Measurements from ENCODE around the gene COMP. TPM values are rescaled to one million over a fixed set of nuclear protein-coding genes. Genes with fewer than 3 reads are reported as not detected.

Gene COMP
- 0.90 TPM for total RNA-seq
- polyA plus RNA-seq, result 25.0 TPM

DNA sequence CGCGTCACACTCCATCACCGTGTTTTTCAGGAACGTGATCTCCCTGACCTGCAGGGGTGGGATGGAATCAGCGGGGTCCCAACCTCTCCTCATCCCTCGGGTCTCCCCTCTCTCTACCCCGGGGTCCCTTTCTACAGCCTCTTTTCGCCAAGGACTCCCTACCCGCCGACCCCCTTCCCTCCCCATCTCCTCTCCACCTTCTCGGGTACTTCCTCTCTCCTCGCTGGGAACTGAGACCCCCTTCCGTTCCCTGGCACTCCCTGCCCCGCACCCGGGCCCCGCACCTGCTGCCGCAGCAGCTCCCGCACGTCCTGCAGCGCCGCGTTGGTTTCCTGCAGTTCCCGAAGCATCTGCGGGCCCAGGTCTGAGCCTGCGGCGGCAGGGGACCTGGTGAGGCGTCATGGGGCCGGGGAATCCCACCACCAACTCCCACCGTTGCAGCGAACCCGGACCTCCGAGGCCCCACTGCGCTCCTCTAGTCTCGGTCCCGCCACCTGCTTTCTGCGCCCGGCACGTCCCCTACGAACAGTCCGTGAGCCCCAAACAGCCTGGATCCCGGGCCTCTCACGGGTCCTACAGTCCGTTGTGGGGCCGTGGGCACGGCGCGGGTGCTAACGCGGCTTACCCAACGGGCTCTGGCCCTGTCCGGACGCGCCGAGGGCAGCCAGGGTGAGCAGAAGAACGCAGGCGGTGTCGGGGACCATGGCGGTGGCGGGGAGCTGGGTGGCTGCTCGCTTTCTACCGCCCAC is at the start of gene COMP:
Gene COMP, minus strand, starts transcription at position 740 of the 749 bp plus-strand sequence. Its CDS starts 36 bp downstream, at position 704.
- Histone ChIP-seq H3K4me1 (ENCODE audit: insufficient read depth) (peaks cover 3% of the 10 kb centered on the region), H3K36me3 (ENCODE audit: insufficient read depth) (no peaks in the 10 kb centered on the region), H3K4me3 (ENCODE audit: low read depth, low read length) (peak within 1 kb of the TSS; percentile 23), H3K27ac (ENCODE audit: low read depth) (no peak within 1 kb of the TSS)
- WGBS, result 2% methylated on average over 61 of the region's 61 CpGs
- DNase-seq (ENCODE audit: extremely low spot score), result no peak

DNA sequence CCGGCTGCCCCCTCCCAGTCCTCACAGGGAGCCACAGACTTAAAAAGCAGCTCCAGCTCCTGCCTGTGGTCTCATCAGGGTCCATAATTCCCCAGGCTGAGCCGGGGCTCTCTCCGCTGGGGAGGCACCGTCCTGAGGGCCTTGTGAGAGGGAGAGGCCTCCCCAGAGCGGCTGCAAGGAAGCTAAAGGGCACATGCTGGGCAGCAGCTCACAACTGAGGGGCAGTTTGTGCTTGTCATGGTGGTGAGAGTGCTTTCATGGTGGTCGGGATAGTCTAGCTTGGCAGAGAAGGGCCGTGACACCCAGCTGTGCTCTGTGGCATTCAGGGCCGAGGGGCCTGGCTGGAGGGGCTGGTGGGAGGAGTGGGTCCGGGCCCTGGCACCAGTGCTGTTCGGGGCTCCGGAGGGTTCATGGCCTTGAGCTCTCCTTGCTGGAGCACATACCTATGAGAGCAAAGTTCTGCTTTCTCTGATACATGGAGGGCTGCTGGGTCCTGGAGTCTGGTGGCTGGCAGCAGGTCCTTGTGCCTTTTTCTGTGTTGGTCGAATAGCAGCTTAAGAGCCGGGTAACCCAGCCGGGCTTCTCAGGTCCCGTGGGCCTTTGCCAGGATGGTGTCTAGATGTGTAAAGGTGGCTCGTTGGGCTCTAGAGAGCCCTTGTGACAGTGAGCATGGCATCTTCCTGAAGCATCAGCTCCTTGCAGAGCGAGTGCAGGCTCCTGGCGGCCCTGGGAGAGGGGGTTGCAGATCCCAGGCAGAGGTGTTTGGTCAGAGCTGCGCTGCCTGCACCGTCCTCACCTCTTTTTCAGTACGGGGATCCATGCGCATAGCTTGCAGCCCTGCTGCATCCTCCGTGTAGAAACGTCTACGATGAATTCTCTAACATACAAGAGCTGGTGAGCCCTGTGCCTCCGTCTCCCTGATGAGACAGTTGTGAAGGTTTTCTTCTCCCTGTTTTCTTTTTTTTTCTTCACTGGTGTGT is 49.5 kb upstream of the COMP start:
- no peak overlapping the region for H3K27ac ChIP-seq (ENCODE audit: low read depth)
- H3K36me3 ChIP-seq (ENCODE audit: insufficient read depth), result no peaks in the 10 kb centered on the region
- DNase-seq (ENCODE audit: extremely low spot score), result no peak
- 82% methylated on average over 26 of the region's 26 CpGs for WGBS
- no peak overlapping the region for H3K4me3 ChIP-seq (ENCODE audit: low read depth, low read length)
- H3K4me1 ChIP-seq (ENCODE audit: insufficient read depth), result no peaks in the 10 kb centered on the region

DNA sequence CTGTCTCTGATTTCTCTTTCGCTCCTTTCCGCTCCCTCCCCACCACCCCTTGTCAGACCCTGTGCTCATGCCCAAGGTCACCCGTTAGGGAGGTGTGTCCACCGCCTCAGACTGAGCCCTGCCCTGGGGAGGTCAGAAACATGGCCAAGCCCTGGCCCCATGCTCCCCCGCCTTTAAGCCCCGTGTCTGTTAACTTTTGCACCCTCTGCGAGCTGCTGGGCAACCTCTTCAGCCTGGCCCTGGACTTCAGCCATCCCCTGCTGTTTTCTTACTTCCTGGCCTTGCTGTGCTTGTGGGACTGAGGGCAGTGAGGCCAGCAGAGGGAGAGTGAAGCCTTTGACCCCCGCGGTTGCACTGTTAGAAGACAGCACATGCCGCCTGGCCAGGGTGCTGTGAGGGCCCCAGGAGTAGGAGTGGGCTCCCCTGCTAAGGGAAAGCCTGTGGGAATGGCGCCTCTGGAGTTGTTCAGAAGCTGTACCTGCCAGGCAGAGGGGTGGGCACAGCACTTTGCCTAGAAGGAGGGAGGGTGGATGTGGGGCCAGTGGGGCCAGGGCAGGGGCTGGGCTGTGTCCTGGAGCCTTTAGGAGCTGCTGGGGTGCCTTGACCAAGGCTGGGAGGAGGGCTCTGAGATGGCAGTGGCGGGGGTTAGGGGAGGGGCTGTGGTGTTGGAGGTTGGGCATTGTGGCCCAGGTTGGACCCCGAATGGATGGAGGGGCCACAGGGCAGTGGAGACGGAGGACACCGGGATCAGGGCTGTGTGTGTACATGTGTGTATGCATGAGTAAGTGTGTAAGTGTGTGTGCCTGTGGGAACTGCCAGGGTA is 48.6 kb upstream of the COMP start:
- WGBS, result 79% methylated on average over 15 of the region's 15 CpGs
- no peak overlapping the region for H3K27ac ChIP-seq (ENCODE audit: low read depth)
- DNase-seq (ENCODE audit: extremely low spot score), result no peak
- no peaks in the 10 kb centered on the region for H3K4me1 ChIP-seq (ENCODE audit: insufficient read depth)
- no peak overlapping the region for H3K4me3 ChIP-seq (ENCODE audit: low read depth, low read length)
- H3K36me3 ChIP-seq (ENCODE audit: insufficient read depth), result no peaks in the 10 kb centered on the region

DNA sequence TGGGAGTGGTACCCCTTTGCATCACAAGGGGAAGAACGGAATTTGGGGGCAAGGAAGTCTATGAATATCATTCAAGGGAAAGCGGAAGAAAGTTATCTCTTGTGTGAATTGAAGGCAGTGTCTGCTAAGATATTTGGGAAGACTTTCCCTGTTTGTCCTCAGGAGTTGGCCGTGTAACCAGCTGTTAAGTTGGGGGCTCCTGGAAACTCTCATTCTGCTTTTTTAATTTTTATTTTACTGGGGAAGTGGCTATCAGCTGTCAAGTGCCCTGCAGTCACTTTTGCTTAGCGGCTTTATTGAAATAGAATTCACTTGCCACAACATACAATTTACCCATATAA is 43.5 kb upstream of the COMP start:
- no peak for DNase-seq (ENCODE audit: extremely low spot score)
- Histone ChIP-seq H3K27ac (ENCODE audit: low read depth) (no peak overlapping the region), H3K4me3 (ENCODE audit: low read depth, low read length) (no peak overlapping the region), H3K36me3 (ENCODE audit: insufficient read depth) (no peaks in the 10 kb centered on the region), H3K4me1 (ENCODE audit: insufficient read depth) (no peaks in the 10 kb centered on the region)
- 74% methylated on average over 4 of the region's 4 CpGs for WGBS

DNA sequence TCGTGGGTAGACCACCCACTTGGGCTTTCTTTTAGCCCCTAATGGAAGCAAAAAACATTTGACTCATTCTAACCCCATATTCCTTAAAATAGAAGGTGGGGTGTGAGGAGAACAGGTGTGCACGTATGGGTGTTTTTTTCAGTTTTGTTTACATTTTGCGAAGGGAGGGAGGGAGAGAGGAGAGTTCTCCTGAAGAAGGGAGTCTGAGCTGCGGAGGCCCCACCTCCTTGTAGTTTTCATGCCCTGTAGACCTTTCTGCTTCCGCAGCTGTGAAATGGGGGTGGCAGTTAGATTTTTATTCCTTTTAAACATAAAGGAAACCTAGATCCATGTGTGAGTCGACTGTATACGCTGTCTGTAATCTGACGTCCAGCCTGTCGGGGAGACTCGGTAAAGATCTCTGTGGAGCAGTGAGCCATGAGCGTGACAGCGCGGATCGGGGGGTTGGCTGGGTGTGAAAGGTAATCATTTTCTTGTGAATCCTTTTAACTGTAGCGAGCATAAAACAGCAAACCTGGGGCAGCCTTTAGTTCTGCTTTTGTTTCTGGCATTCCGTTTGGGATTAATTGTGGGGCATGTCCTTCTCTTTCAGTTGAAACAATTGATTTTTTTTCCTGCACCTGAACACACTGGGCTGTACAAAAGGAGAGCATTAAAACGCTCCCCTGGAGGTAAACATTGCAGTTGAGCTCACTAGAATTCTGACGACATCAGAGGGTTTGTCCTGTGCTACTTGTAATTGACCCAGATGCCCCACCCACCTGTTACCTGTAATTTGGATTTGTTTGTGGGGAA is 42.9 kb upstream of the COMP start:
- H3K4me3 ChIP-seq (ENCODE audit: low read depth, low read length), result peak overlapping the region; percentile 92
- no peaks in the 10 kb centered on the region for H3K36me3 ChIP-seq (ENCODE audit: insufficient read depth)
- DNase-seq (ENCODE audit: extremely low spot score), result no peak
- H3K27ac ChIP-seq (ENCODE audit: low read depth), result no peak overlapping the region
- H3K4me1 ChIP-seq (ENCODE audit: insufficient read depth), result no peaks in the 10 kb centered on the region
- 32% methylated on average over 18 of the region's 18 CpGs for WGBS

DNA sequence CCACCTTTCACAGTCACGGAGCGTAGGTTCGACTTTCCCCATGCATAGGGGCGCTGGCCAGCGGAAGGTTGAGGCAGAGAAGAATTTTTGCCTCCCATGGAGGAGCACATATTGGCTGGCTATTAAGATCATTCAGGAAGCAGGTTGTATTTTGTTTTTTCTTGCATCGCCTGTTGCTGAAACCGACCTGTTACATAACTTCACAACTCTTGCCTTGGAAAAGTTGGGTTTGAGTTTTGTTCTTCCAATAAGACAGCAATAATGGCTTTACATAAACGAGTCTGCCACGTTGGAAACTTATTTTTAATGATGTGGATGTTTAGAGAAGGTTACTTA is 42.0 kb upstream of the COMP start:
- WGBS, result 5% methylated on average over 9 of the region's 9 CpGs
- Histone ChIP-seq H3K36me3 (ENCODE audit: insufficient read depth) (no peaks in the 10 kb centered on the region), H3K27ac (ENCODE audit: low read depth) (no peak overlapping the region), H3K4me3 (ENCODE audit: low read depth, low read length) (peak overlapping the region; percentile 92), H3K4me1 (ENCODE audit: insufficient read depth) (no peaks in the 10 kb centered on the region)
- DNase-seq (ENCODE audit: extremely low spot score), result no peak

DNA sequence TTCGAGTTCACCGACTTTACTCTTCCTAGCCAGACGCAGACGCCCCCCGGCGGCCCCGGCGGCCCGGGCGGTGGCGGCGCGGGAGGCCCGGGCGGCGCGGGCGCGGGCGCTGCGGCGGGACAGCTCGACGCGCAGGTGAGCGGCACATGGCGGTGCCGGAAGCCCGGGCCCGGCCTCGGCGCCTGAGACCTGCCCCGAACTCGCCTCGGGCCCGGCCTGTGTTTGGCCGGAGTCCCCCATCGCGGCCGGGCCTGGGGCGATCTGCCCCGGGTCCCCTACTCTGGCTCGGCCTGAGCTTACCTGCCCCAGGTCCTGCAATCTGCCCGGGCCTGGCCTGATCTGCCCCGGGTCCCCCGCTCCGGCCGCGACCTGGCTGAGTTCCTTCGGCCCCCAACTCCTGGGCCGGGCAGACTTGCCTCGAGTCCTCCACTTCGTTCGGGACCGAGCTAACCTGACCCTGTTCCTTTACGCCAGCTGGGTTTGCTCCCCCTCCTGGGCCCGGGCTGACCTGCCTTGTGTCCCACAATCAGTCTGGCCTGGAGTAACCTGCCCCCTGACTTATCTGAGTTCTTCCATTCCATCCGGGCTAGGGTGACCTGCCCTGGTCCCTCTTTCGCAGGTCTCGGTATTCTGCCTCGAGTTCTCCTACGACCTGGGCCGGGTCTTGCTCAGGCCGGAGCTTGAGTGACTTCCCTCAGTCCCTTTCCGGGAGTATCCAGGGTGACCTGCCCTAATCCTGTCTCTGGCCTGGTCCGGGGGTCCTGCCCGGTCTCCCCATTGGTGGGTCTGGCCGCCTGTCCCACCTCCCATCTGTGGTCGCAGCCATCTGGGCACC is 41.4 kb upstream of the COMP start:
- no peak for DNase-seq (ENCODE audit: extremely low spot score)
- no peaks in the 10 kb centered on the region for H3K4me1 ChIP-seq (ENCODE audit: insufficient read depth)
- peak overlapping the region; percentile 92 for H3K4me3 ChIP-seq (ENCODE audit: low read depth, low read length)
- WGBS, result under 1% methylated on average over 69 of the region's 69 CpGs
- H3K36me3 ChIP-seq (ENCODE audit: insufficient read depth), result no peaks in the 10 kb centered on the region
- peak overlapping the region; percentile 73 for H3K27ac ChIP-seq (ENCODE audit: low read depth)

DNA sequence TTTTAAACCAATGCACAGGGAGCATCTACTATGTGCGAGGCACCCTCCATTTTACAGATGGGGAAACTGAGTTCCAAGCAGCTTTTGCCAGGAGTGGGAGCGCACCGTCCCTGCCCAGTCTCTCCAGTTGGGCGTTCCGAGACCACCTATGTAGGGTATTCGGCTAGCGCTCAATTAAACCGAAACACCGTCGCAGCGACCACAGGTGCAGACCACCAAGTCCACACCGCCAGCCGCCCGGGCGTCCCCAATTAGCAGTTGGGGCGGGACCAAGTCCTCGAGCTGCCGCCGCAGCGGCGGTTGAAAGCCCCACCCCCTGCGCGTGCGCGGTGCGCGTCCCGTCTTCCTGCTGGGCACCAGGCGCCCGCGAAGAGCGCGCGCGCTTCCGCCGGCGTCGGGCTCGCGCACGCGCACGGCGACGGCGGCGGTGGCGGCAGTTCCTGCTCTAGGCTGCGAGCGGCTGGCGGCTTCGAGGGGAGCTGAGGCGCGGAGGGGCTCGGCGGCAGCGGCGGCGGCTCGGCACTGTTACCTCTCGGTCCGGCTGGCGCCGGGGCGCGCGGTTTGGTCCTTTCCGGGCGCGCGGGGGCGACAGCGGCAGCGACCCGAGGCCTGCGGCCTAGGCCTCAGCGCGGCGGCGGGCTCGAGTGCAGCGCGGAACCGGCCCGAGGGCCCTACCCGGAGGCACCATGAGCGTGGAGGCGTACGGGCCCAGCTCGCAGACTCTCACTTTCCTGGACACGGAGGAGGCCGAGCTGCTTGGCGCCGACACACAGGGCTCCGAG is 40.6 kb upstream of the COMP start, which contains the start of gene UPF1:
Gene UPF1, plus strand, starts transcription at position 436 of the 782 bp plus-strand sequence. Its CDS starts 251 bp downstream, at position 687.
- Histone ChIP-seq H3K27ac (ENCODE audit: low read depth) (peak within 1 kb of the TSS; percentile 73), H3K4me1 (ENCODE audit: insufficient read depth) (no peaks in the 10 kb centered on the region), H3K4me3 (ENCODE audit: low read depth, low read length) (peak within 1 kb of the TSS; percentile 92), H3K36me3 (ENCODE audit: insufficient read depth) (no peaks in the 10 kb centered on the region)
- DNase-seq (ENCODE audit: extremely low spot score), result peak; percentile 68
- under 1% methylated on average over 96 of the region's 96 CpGs for WGBS

DNA sequence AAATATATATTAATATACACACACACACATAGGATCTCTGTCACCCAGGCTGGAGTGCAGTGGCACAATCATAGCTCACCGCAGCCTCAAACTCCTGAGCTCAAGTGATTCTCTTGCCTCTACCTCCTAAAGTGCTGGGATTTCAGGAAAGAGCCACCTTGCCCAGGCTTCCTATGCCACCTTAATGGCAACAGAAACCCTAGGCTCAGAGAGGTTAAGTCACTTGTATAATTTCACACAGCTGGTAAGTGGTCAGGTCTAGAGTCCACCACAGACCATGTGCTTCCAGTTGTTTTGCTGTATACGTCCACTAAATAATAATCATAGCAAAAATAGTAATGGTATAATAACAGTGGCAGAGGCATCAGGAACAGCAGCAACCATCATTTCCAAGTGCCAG is 39.4 kb upstream of the COMP start:
- H3K4me3 ChIP-seq (ENCODE audit: low read depth, low read length), result no peak overlapping the region
- no peak for DNase-seq (ENCODE audit: extremely low spot score)
- no peaks in the 10 kb centered on the region for H3K4me1 ChIP-seq (ENCODE audit: insufficient read depth)
- no peaks in the 10 kb centered on the region for H3K36me3 ChIP-seq (ENCODE audit: insufficient read depth)
- 83% methylated on average over 2 of the region's 2 CpGs for WGBS
- no peak overlapping the region for H3K27ac ChIP-seq (ENCODE audit: low read depth)

DNA sequence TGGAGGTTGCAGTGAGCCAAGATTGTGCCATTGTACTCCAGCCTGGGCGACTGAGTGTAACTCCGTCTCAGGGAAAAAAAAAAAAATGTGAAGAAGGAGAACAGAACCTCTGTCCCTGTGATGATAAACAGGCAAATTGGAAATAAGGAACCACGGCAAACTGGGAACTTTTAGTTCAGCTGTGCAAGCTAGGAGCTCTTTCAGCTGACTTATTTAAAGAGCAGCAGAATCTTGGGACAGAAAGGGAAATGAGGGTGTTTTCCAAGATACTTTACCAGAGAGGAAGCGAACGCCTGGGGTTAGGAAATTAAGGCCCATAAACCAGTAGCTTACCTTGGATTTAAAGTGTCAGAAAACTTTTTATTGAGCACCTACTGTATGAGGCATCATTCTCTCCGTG is 37.7 kb upstream of the COMP start:
- no peak for DNase-seq (ENCODE audit: extremely low spot score)
- no peak overlapping the region for H3K4me3 ChIP-seq (ENCODE audit: low read depth, low read length)
- WGBS, result 53% methylated on average over 6 of the region's 6 CpGs
- no peak overlapping the region for H3K27ac ChIP-seq (ENCODE audit: low read depth)
- no peaks in the 10 kb centered on the region for H3K4me1 ChIP-seq (ENCODE audit: insufficient read depth)
- H3K36me3 ChIP-seq (ENCODE audit: insufficient read depth), result no peaks in the 10 kb centered on the region

DNA sequence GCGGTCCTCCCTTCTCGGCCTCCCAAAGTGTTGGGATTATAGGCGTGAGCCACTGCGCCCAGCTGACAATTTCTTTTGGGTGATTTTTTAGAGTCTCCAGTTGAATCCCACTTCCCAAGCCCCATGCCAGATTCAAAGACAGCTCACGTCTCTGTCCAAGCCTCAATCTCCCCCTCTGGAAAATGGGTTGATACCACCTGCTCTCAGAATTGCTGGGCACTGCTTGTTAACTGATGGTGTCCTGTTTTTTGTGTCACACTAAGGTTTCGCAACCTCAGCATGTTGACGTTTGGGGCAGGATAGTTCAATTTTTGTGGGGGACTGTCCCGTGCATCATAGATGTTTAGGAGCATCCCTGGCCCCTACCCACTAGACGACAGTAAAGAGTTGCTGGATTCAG is 26.5 kb upstream of the COMP start:
- WGBS, result 79% methylated on average over 9 of the region's 9 CpGs
- DNase-seq (ENCODE audit: extremely low spot score), result no peak
- no peaks in the 10 kb centered on the region for H3K36me3 ChIP-seq (ENCODE audit: insufficient read depth)
- H3K27ac ChIP-seq (ENCODE audit: low read depth), result no peak overlapping the region
- no peaks in the 10 kb centered on the region for H3K4me1 ChIP-seq (ENCODE audit: insufficient read depth)
- no peak overlapping the region for H3K4me3 ChIP-seq (ENCODE audit: low read depth, low read length)

All from urinary bladder (tissue), 4 donors.